Transverse colon (tissue), 4 donors: Measurements from ENCODE around the gene LRRTM2.

ENCODE experiments used
- EP300 ChIP-seq: sonication (generic); formaldehyde crosslinking; IDR thresholded peaks from one replicate; pipeline ENCODE4 v1.6.1; 2017; ENCODE audit warnings: antibody characterized with exemption, low read depth
- POLR2A ChIP-seq: fragments of 450-650 bp; IDR thresholded peaks from one replicate; pipeline ENCODE4 v1.6.1; 2016; ENCODE audit warnings: antibody characterized with exemption, mild to moderate bottlenecking, moderate library complexity
- POLR2AphosphoS5 ChIP-seq, 3 donors: sonication (generic); formaldehyde crosslinking; IDR thresholded peaks; one replicate each; pipeline ENCODE4 v1.6.1; 2016; ENCODE audit warnings: antibody characterized with exemption in 3 of 3
- TF ChIP-seq, protein P1 (sequence below), 5 experiments: fragments of 200-600 bp in 3 of 5; fragments of 450-650 bp in 2 of 5; sonication (generic) in 3 of 5; IDR thresholded peaks; 1 replicate in 2 of 5; 2 replicates in 3 of 5; pipeline ENCODE4 v1.5.1; 2016 to 2017; ENCODE audit warnings: antibody characterized with exemption in 5 of 5, inconsistent platforms in 3 of 5, mild to moderate bottlenecking in 2 of 5, moderate library complexity in 1 of 5

DNA sequence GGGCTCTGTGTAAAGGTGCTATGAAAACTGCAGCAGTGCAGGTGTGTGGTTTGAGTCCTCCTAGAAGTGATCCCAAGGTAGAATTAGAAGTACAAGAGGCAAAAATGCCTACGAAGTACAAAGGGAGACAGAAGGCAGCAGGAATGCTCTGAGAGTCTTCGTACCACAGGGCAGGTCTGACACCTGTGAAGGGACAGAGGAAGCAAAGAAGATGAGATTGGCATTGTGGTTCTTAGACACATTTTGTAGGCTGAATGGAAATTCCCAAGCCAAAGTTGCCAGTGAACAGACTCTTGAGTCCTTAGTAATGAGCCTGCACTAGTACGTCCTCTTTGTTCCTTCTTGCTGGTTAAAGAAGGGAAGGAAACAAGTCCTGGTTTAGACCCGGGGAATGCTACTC lies 1.7 kb upstream of the LRRTM2 start:
- no peak for TF ChIP-seq POLR2A
- TF ChIP-seq POLR2AphosphoS5 (IDR thresholded peaks at IDR 0.05) = no peak
- TF ChIP-seq, protein P1, sequence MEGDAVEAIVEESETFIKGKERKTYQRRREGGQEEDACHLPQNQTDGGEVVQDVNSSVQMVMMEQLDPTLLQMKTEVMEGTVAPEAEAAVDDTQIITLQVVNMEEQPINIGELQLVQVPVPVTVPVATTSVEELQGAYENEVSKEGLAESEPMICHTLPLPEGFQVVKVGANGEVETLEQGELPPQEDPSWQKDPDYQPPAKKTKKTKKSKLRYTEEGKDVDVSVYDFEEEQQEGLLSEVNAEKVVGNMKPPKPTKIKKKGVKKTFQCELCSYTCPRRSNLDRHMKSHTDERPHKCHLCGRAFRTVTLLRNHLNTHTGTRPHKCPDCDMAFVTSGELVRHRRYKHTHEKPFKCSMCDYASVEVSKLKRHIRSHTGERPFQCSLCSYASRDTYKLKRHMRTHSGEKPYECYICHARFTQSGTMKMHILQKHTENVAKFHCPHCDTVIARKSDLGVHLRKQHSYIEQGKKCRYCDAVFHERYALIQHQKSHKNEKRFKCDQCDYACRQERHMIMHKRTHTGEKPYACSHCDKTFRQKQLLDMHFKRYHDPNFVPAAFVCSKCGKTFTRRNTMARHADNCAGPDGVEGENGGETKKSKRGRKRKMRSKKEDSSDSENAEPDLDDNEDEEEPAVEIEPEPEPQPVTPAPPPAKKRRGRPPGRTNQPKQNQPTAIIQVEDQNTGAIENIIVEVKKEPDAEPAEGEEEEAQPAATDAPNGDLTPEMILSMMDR (IDR thresholded peaks at IDR 0.05) = no peak
- TF ChIP-seq EP300 = no peak
